Activated naive CD8-positive, alpha-beta T cell treated with anti-CD3 and anti-CD28 coated beads for 36 hours (primary cell): Measurements from ENCODE around the gene PMFBP1. TPM values are rescaled to one million over a fixed set of nuclear protein-coding genes. Genes with fewer than 3 reads are reported as not detected.

ENCODE experiments used
- DNase-seq: peaks from one replicate; pipeline ENCODE4 v3.0.0; 2021
- H3K27ac Mint-ChIP-seq: one replicate; pipeline ENCODE4 v1.8.0; 2022; ENCODE audit warnings: mild to moderate bottlenecking, moderate library complexity, mixed read lengths
- H3K27me3 Mint-ChIP-seq: one replicate; pipeline ENCODE4 v1.8.0; 2022; ENCODE audit warnings: mild to moderate bottlenecking, mixed read lengths
- H3K36me3 Mint-ChIP-seq: one replicate; pipeline ENCODE4 v1.8.0; 2021; ENCODE audit warnings: mild to moderate bottlenecking, mixed read lengths
- H3K4me1 Mint-ChIP-seq: one replicate; pipeline ENCODE4 v1.8.0; 2021; ENCODE audit warnings: mixed read lengths
- H3K4me3 Mint-ChIP-seq: one replicate; pipeline ENCODE4 v1.8.0; 2022; ENCODE audit warnings: mild to moderate bottlenecking, moderate library complexity, mixed read lengths
- H3K9me3 Mint-ChIP-seq: one replicate; pipeline ENCODE4 v1.8.0; 2022; ENCODE audit warnings: mixed read lengths
- total RNA-seq, 2 experiments: library from RNA; stranded (reverse); gene quantifications; one replicate each; pipeline ENCODE4 v1.2.3, GENCODE V29; 2021

Gene PMFBP1
- total RNA-seq, 2 experiments from 2014 or later, result 1.1 to 1.5 TPM

- no peaks in the 10 kb centered on the region for H3K9me3 Mint-ChIP-seq
- peaks cover 4% of the 10 kb centered on the region for H3K4me1 Mint-ChIP-seq
- H3K27me3 Mint-ChIP-seq, result no peaks in the 10 kb centered on the region
- no peaks in the 10 kb centered on the region for H3K36me3 Mint-ChIP-seq
- no peak for DNase-seq
- no peak overlapping the region for H3K27ac Mint-ChIP-seq
- no peak overlapping the region for H3K4me3 Mint-ChIP-seq
These were observed 4.9 kb downstream of the PMFBP1 start for GRCh38 chr16:72166954-72167561.

- no peaks in the 10 kb centered on the region for H3K4me1 Mint-ChIP-seq
These were observed 5.8 kb downstream of the PMFBP1 start for GRCh38 chr16:72166151-72166550.

GRCh38 chr16:72164691-72165090 is 7.3 kb downstream of the PMFBP1 start:
- Mint-ChIP-seq H3K27ac (no peak overlapping the region), H3K27me3 (no peaks in the 10 kb centered on the region), H3K36me3 (no peaks in the 10 kb centered on the region), H3K9me3 (no peaks in the 10 kb centered on the region), H3K4me3 (no peak overlapping the region), H3K4me1 (no peaks in the 10 kb centered on the region)
- DNase-seq, result no peak

More at GRCh38 chr16:72166151-72166550, 5.8 kb downstream of the PMFBP1 start:
- Mint-ChIP-seq H3K4me3 (no peak overlapping the region), H3K27me3 (no peaks in the 10 kb centered on the region), H3K9me3 (no peaks in the 10 kb centered on the region), H3K36me3 (no peaks in the 10 kb centered on the region), H3K27ac (no peak overlapping the region)
- DNase-seq, result no peak

GRCh38 chr16:72162105-72162692 is 9.8 kb downstream of the PMFBP1 start:
- no peaks in the 10 kb centered on the region for H3K27me3 Mint-ChIP-seq
- H3K36me3 Mint-ChIP-seq, result no peaks in the 10 kb centered on the region
- H3K4me3 Mint-ChIP-seq, result no peak overlapping the region
- DNase-seq, result no peak
- no peak overlapping the region for H3K27ac Mint-ChIP-seq
- H3K9me3 Mint-ChIP-seq, result no peaks in the 10 kb centered on the region
- no peaks in the 10 kb centered on the region for H3K4me1 Mint-ChIP-seq

- H3K4me1 Mint-ChIP-seq, result no peaks in the 10 kb centered on the region
- H3K36me3 Mint-ChIP-seq, result no peaks in the 10 kb centered on the region
These were observed 12.2 kb downstream of the PMFBP1 start for GRCh38 chr16:72159801-72160200.

GRCh38 chr16:72159386-72159785 is 12.6 kb downstream of the PMFBP1 start:
- H3K4me3 Mint-ChIP-seq, result no peak overlapping the region
- no peak for DNase-seq
- no peaks in the 10 kb centered on the region for H3K9me3 Mint-ChIP-seq
- H3K27me3 Mint-ChIP-seq, result no peaks in the 10 kb centered on the region
- no peak overlapping the region for H3K27ac Mint-ChIP-seq
- no peaks in the 10 kb centered on the region for H3K36me3 Mint-ChIP-seq
- no peaks in the 10 kb centered on the region for H3K4me1 Mint-ChIP-seq

More at GRCh38 chr16:72159801-72160200, 12.2 kb downstream of the PMFBP1 start:
- Mint-ChIP-seq H3K9me3 (no peaks in the 10 kb centered on the region), H3K27ac (no peak overlapping the region), H3K27me3 (no peaks in the 10 kb centered on the region), H3K4me3 (no peak overlapping the region)
- no peak for DNase-seq

- Mint-ChIP-seq H3K4me1 (peaks cover 2% of the 10 kb centered on the region), H3K4me3 (no peak overlapping the region), H3K27me3 (no peaks in the 10 kb centered on the region), H3K27ac (no peak overlapping the region), H3K9me3 (peaks cover 6% of the 10 kb centered on the region), H3K36me3 (peaks cover 1% of the 10 kb centered on the region)
- DNase-seq, result no peak
These were observed 22.1 kb downstream of the PMFBP1 start for GRCh38 chr16:72149676-72150464.

- Mint-ChIP-seq H3K4me1 (no peaks in the 10 kb centered on the region), H3K27ac (no peak overlapping the region), H3K27me3 (no peaks in the 10 kb centered on the region), H3K36me3 (no peaks in the 10 kb centered on the region), H3K4me3 (no peak overlapping the region), H3K9me3 (peaks cover 4% of the 10 kb centered on the region)
- no peak for DNase-seq
These were observed 29.5 kb downstream of the PMFBP1 start for GRCh38 chr16:72142476-72142875.

- no peak overlapping the region for H3K4me3 Mint-ChIP-seq
- no peak for DNase-seq
- H3K9me3 Mint-ChIP-seq, result no peaks in the 10 kb centered on the region
- H3K27me3 Mint-ChIP-seq, result no peaks in the 10 kb centered on the region
- H3K4me1 Mint-ChIP-seq, result no peaks in the 10 kb centered on the region
- H3K27ac Mint-ChIP-seq, result no peak overlapping the region
- H3K36me3 Mint-ChIP-seq, result no peaks in the 10 kb centered on the region
These were observed 32.0 kb downstream of the PMFBP1 start for GRCh38 chr16:72139908-72140307.

GRCh38 chr16:72138064-72138572 is 33.8 kb downstream of the PMFBP1 start:
- no peak overlapping the region for H3K4me3 Mint-ChIP-seq
- peaks cover 2% of the 10 kb centered on the region for H3K36me3 Mint-ChIP-seq
- H3K9me3 Mint-ChIP-seq, result no peaks in the 10 kb centered on the region
- no peak overlapping the region for H3K27ac Mint-ChIP-seq
- no peaks in the 10 kb centered on the region for H3K27me3 Mint-ChIP-seq
- DNase-seq, result no peak
- H3K4me1 Mint-ChIP-seq, result no peaks in the 10 kb centered on the region

GRCh38 chr16:72137380-72138063 is 34.4 kb downstream of the PMFBP1 start:
- DNase-seq, result no peak
- Mint-ChIP-seq H3K4me3 (no peak overlapping the region), H3K27ac (no peak overlapping the region), H3K4me1 (no peaks in the 10 kb centered on the region), H3K27me3 (no peaks in the 10 kb centered on the region), H3K9me3 (no peaks in the 10 kb centered on the region), H3K36me3 (peaks cover 2% of the 10 kb centered on the region)

- H3K9me3 Mint-ChIP-seq, result no peaks in the 10 kb centered on the region
- no peaks in the 10 kb centered on the region for H3K27me3 Mint-ChIP-seq
- DNase-seq, result no peak
- no peak overlapping the region for H3K4me3 Mint-ChIP-seq
- H3K36me3 Mint-ChIP-seq, result peaks cover 2% of the 10 kb centered on the region
- H3K27ac Mint-ChIP-seq, result no peak overlapping the region
- no peaks in the 10 kb centered on the region for H3K4me1 Mint-ChIP-seq
These were observed 37.4 kb downstream of the PMFBP1 start for GRCh38 chr16:72134507-72134906.

- Mint-ChIP-seq H3K4me1 (no peaks in the 10 kb centered on the region), H3K36me3 (peaks cover 2% of the 10 kb centered on the region), H3K27me3 (no peaks in the 10 kb centered on the region), H3K9me3 (no peaks in the 10 kb centered on the region), H3K4me3 (no peak overlapping the region), H3K27ac (no peak overlapping the region)
- no peak for DNase-seq
These were observed 39.2 kb downstream of the PMFBP1 start for GRCh38 chr16:72132726-72133125.

- Mint-ChIP-seq H3K4me1 (no peaks in the 10 kb centered on the region), H3K9me3 (no peaks in the 10 kb centered on the region), H3K27ac (no peak overlapping the region), H3K27me3 (no peaks in the 10 kb centered on the region), H3K36me3 (peaks cover 2% of the 10 kb centered on the region), H3K4me3 (no peak overlapping the region)
- no peak for DNase-seq
These were observed 40.9 kb downstream of the PMFBP1 start for GRCh38 chr16:72131036-72131435.
